GM19455 (cell line): ENCODE data around the gene C1QTNF9B.

Experiments
- ATAC-seq: cut with Tn5 transposase; IDR thresholded peaks from one replicate; pipeline ENCODE4 v1.9.1; 2021; ENCODE audit not compliant: unreplicated experiment

The C1QTNF9B gene

GRCh38 chr13:23859455-23859854, 37.8 kb downstream of the C1QTNF9B start:
- no peak for ATAC-seq

DNA sequence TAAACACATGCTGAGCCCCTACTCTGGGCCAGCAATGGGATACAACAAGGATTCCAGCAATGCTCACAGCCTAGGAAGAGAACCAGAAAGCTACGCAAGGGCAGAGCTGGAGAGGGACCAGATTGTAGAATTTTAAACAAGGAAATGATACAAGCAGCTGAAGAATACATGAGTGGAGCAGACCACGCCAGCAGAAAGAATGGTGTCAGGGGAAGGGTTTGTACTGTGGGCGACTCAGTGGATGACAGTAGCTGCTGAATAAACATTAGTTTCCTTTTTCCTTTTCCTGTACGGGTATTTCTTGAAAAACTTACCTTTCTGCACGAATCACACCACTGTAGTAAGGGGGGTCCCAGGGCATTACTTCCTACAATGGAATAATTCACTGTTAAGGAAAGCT, 38.8 kb downstream of the C1QTNF9B start:
- no peak for ATAC-seq

DNA sequence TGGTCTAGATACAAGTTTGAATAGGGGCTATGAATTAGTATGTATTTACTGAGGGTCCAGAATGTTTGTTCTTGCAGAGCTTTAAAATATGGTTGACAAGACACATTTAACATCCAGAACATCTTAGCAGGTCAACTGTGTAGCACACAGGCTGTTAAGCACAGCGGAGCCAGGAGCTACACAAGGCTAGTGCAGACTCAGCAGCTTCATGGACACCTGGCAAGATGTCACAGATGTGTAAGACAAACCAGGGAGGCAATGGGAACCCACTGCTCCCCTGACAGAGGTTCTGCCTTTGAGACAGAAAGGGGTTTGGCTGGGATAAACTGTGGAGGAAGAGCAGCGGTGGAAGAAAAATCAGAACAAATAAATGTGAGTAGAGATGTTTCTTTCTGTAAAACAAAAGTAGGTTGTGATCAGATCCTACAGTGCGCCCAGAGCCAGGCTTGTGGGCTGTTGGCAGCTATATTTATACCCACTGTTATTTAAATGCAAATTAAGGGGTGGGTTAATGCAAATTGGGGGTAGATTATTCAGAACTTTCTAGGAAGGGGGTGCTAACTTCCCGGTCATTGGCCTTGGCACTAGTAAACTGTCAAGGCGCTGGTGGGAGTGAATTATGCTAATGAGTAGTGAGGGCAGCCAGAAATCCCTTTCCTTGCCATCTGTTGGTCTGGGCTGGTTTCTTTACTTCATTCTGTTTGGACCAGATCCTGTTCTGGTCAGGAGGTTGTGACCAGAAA, 41.1 kb downstream of the C1QTNF9B start:
- no peak for ATAC-seq

DNA sequence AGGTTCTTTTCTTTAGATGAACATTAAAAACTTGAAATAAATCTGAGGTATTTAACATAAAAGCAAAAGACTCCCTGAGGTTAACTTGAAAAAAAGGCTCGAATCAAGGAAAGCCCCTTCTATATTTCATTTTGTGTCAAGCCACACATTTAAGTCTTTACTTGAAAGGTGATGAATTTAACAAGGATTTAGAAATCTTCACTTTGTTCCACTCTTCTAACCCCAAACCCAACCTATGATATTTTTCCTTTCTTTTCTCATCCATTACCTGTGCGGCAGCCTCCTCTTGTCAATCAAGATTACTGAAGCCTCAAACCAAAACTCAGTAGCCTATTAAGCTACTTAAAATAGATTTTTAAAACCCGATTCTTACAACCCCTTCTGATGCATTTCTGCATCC, 41.9 kb downstream of the C1QTNF9B start:
- no peak for ATAC-seq

DNA sequence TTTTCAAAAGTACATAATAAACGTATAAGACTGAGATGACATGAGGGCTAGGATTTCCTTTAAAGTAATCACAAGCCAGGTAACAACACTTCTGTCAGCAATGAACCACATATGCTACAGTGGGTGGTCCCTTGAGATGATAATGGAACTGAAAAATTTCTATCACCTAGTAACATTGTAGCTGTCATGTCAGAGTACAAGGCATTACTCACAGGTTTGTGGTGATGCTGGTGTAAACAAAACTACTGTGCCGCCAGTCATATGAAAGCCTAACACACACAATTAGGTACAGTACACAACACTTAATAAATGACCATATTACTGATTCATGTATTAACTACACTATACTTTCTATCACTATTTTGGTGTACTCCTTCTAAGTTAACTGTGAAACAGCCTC, 45.0 kb downstream of the C1QTNF9B start:
- ATAC-seq: no peak

DNA sequence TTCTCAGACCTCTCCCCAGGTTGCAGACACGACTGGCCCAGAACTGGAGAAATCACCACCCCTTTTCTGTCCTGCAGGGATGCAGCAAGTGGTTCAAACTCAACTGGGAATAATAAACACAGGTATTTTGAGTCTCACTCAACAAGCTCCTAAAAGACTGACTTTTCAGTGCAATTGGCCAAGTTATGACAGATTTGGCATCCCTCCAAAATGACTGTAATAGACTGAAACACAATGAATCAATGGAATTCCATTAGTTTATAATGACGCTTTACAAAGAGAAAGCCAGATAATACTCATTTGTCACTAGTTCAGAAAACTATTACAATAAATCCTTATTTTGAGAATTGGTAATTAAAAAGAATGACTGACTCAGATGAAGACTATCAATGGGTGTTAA, 46.2 kb downstream of the C1QTNF9B start:
- ATAC-seq: no peak

DNA sequence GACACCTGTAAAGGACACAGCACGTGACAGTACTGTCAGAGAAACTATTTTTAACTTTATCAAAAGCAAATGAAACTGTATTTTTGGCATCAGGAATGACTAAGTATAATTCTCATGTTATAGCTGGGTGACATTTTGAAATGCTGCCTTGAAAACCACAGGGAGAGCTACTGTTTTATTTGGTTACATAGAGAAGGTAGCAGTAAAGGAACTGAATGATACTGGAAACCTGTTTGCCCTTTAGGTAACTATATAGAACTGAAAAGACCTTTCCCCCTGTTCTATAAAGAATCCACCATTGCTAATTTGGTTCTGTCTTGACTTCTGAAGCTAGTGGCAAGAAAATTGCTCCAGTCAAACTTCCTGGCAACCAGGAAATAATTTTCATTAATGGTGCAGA, 47.2 kb downstream of the C1QTNF9B start:
- no peak for ATAC-seq

DNA sequence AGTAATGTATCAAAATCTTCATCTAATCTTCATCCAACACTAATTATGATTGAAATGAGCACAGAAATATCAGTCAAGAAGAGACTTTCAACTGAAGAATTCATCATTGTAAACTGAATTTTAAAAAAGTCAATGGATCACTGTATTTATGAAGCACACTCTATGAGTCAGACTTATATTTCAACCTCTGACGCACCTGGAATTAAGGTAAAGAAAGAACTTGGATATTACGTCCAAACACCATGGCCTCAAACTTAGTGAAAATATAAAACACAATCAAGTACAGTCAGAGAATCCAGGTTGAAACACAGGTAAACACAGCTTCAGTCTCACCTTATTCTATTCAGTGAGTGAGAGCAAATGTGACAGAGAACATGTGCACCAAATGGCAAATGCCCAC, 47.6 kb downstream of the C1QTNF9B start:
- no peak for ATAC-seq

DNA sequence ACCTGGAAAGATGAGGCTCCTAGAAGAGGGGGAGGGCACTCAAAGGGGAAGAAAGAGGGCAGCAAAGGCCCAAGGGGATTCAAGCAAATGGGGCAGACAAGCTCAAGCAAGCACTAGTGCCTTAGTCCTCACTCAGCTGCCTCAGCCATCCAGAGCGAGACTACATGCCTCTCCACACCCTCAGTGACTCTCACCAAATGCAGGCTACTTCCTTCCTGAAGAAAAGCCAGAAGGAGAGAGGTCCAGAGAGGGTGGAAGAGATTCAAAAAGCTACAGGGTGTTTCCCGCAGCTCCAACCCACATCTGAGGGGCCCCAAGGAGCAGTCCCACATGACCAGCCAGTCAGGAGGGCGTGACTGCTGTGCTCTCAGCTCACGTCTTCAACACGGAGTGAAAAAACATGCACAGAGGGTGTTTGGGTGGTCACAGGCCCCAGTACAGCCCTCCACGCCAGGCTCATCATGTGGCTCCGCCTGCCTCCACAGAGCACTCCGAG, 48.6 kb downstream of the C1QTNF9B start:
- ATAC-seq: no peak

DNA sequence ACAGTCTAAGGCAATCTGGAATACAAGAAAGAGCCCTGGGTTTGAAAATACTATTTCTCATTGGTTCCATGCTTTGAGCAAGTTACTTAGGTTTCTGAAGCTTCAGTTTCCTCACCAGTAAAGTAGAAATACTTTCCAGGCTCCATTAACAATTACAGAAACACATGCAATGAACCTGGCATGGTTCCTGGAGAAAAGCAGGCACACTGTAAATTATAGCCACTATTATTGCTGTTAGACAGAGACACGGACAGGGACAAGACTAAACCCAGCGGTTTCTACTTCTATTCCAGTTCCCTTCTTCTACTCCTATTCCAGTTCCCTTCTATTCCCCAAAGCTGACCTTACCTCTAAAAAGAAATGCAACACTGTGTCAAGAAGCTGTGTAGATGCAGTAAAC, 49.3 kb downstream of the C1QTNF9B start:
- no peak for ATAC-seq

DNA sequence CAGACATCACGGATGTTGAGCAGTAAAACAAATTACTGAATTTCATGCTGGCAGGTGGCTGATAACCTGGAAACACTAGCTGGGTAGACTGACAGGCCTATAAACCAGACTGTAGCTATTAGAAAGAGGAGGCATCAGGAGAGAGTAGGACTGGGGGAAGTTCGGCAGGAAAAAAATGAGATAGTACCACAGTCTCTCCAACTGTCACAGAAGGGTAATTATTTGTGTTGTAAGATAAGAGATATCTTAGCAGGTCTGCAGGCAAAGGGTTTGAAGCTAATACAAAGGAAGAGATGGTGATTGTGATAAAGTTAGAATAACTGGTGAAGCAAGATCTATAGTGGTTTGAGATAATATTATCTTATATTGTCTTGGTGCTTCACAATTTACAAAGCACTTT, 49.8 kb downstream of the C1QTNF9B start:
- no peak for ATAC-seq

- ATAC-seq: no peak
These were observed 52.1 kb downstream of the C1QTNF9B start for GRCh38 chr13:23845105-23845725.

GRCh38 chr13:23844132-23844531, 53.2 kb downstream of the C1QTNF9B start:
- ATAC-seq: no peak

DNA sequence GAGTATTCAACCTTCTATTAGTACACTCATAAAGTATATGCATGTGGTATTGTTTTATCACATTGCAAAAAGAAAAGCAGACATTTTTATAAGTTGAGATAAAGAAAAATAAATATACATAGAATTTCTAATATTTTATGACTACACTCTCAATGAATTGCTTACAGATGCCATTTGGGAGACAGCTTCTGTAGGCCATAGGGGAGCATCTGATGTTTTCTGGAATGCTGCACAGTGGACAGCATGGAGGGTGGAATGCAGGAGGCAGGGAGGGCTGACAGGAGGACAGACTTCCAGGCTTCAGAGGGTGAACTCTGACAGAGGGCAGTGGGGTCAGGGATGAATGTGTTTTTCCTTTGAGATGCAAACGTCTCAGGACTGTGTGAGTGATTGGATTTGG, 53.9 kb downstream of the C1QTNF9B start:
- ATAC-seq: no peak

DNA sequence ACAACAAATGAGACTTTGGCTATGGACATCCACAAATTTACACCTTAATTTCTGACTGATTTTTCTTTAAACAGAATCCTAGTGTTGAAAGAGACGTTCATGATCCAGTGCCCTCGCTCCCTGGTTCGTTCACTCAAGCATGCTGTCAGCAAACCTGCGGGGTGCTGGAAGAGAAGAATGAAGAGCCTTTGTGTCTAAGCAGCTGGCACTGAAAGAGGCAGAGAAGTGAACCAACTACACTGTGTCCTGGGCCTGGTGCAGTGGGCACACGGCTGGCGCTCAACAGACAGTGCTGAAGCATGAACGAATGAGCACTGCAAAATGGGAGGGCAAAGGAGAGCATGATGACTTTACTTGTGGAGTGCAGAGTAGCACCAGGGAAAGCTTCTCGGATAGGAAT, 54.9 kb downstream of the C1QTNF9B start:
- ATAC-seq: no peak
